ENCODE measurements around the gene SPDYE18. TPM values are rescaled to one million over a fixed set of nuclear protein-coding genes. Genes with fewer than 3 reads are reported as not detected.
"Not testable (repeated sequence)": the region's sequence is repeated elsewhere in the genome, so short reads cannot be mapped to it uniquely, and the experiment has no call there.

The SPDYE18 gene
- total RNA-seq, 1 experiment from 2014 or later: 0.17 TPM

GRCh38 chr7:77005461-77006057, 56.8 kb downstream of the SPDYE18 start:
- not testable (repeated sequence) for DNase-seq (ENCODE audit: low read depth)

GRCh38 chr7:77004151-77004550, 58.2 kb downstream of the SPDYE18 start:
- DNase-seq (ENCODE audit: low read depth): not testable (repeated sequence)

- not testable (repeated sequence) for DNase-seq (ENCODE audit: low read depth)
Measured at GRCh38 chr7:77003241-77003640, 59.1 kb downstream of the SPDYE18 start.

GRCh38 chr7:77002678-77003233, 59.6 kb downstream of the SPDYE18 start:
- DNase-seq (ENCODE audit: low read depth): not testable (repeated sequence)

DNA sequence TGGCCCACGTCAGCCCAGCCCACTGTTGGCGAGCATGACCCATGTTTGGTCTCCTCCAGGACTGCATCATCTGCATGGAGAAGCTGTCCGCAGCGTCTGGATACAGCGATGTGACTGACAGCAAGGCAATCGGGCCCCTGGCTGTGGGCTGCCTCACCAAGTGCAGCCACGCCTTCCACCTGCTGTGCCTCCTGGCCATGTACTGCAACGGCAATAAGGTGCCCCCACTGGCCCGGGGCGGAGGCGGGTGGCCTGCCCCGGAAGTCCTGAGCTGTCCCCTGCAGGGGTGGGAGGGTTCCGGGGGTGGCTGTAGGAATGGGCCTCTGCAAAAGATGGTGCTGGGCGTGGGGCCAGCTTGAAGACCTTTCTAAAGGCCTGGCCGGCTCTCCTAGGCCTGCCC, 60.3 kb downstream of the SPDYE18 start:
- not testable (repeated sequence) for DNase-seq (ENCODE audit: low read depth)

Other genes with a start within 250 kb of the SPDYE18 start
- gene SPDYE17, start 30.2 kb downstream of the SPDYE18 start, total RNA-seq (2014; rRNA removed): not detected in 2 replicates
- gene CCDC146, start 60.1 kb upstream of the SPDYE18 start, total RNA-seq (2014; rRNA removed): 0.92 and 2.1 TPM in 2 replicates
- 8.1 and 8.8 TPM in 2 replicates for gene FGL2, start 137.3 kb upstream of the SPDYE18 start, total RNA-seq (2014; rRNA removed)